A549 treated with RU486 at 1 μM for 4 hours (cell line): ENCODE results near the gene MRM1. TPM values are rescaled to one million over a fixed set of nuclear protein-coding genes. Genes with fewer than 3 reads are reported as not detected.

Experiments used
- total RNA-seq: library from RNA; stranded (reverse); fragments of 200-300 nt; extraction: Qiagen RNA extraction; gene quantifications from 5 replicates; pipeline ENCODE4 v1.2.3, GENCODE V29; 2022; ENCODE audit warnings: low read depth

MRM1 gene, protein sequence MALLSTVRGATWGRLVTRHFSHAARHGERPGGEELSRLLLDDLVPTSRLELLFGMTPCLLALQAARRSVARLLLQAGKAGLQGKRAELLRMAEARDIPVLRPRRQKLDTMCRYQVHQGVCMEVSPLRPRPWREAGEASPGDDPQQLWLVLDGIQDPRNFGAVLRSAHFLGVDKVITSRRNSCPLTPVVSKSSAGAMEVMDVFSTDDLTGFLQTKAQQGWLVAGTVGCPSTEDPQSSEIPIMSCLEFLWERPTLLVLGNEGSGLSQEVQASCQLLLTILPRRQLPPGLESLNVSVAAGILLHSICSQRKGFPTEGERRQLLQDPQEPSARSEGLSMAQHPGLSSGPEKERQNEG
- total RNA-seq, result 12.1 to 20.5 TPM (median 18.6 TPM) in 5 replicates

DNA sequence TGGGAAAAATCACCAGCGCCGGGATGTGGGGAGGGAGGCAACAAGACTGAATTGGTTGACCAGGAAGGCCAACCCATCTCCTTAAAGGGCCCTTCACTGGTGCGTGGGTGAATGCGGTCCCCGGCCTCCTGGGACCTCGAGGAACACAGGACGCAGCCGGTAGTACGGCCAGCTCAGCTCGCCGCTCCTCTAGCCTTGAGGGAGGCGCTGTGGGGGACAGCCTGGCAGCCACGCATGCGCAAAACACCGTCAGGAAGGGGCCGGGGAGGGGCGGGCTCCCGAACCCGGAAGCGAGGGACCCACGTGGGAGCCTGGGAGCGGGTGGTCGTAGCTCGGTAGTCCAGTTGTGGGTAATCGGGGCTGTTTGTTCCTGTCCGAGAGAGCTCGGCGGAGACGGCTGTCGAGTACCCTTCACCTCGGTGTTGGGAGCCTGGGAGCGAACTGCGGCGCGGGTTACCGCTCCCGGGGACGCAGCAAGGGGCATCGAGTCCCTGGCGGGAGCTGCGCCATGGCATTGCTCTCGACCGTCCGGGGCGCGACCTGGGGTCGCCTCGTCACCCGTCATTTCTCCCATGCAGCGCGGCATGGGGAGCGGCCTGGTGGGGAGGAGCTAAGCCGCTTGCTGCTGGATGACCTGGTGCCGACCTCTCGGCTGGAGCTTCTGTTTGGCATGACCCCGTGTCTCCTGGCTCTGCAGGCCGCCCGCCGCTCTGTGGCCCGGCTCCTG lies at the start of gene MRM1:
Gene MRM1 (plus strand): TSS at position 281 of the 727 bp plus-strand sequence. CDS start 228 bp downstream, at position 509.

DNA sequence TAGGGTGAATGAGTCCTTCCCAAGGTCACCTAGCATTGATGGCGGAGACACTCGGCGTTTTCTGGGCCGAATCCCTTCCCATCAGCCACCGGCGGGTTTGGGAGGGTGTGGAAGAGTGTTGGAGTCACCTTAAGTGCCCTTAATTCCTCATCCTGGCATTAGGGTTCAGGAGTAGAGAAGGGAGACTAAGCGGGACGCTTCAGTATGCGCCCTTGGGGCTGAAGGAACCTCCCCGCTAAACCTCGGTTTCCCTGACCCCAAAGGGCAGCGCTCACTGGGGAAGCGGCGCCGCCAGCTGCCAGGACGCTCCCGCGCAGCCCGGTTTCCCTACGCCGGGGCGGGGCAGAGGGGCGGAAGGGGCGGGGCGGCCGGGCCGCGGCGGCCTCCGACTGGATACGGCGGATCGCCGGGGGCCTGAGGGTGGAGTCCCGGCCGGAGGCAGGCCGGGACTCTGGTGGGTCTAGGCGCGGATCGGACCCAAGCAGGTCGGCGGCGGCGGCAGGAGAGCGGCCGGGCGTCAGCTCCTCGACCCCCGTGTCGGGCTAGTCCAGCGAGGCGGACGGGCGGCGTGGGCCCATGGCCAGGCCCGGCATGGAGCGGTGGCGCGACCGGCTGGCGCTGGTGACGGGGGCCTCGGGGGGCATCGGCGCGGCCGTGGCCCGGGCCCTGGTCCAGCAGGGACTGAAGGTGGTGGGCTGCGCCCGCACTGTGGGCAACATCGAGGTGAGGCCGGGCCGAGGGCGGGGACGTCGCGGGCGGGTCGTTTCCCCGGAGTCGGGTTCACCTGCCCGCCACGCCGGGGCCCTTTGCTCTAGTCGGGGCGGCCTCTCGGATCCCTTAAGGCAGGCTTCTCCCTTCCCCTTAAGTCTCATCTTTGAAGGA lies 9.7 kb upstream of the MRM1 start, which contains the start of gene DHRS11:
Gene DHRS11 (plus strand): TSS at position 446 of the 882 bp plus-strand sequence. CDS start 131 bp downstream, at position 577.

Other genes starting within 250 kb of the MRM1 start
- not detected in 5 replicates for gene TBC1D3H, start 213.1 kb upstream of the MRM1 start, total RNA-seq
- gene ZNHIT3, start 114.9 kb upstream of the MRM1 start, total RNA-seq, result 77.3 to 89.6 TPM (median 82.2 TPM) in 5 replicates
- gene MYO19, start 66.7 kb upstream of the MRM1 start, total RNA-seq, result 53.1 to 62.3 TPM (median 58.0 TPM) in 5 replicates
- 15.9 to 27.0 TPM (median 24.8 TPM) in 5 replicates for gene PIGW, start 66.6 kb upstream of the MRM1 start, total RNA-seq
- gene GGNBP2, start 56.7 kb upstream of the MRM1 start, total RNA-seq, result 45.3 to 64.0 TPM (median 57.8 TPM) in 5 replicates
- 6.1 to 9.6 TPM (median 9.3 TPM) in 5 replicates for gene DHRS11, start 9.7 kb upstream of the MRM1 start, total RNA-seq